Ishikawa (cell line): ENCODE data around the gene JPH4.

ENCODE experiments used
- CEBPB ChIP-seq: IDR thresholded peaks from 2 replicates; pipeline ENCODE4 v1.6.1; 2012
- CREB1 ChIP-seq: IDR thresholded peaks from 2 replicates; pipeline ENCODE4 v1.6.1; 2012; ENCODE audit warnings: low read depth
- EGR1 ChIP-seq: IDR thresholded peaks from 2 replicates; pipeline ENCODE4 v1.6.1; 2012
- EP300 ChIP-seq: IDR thresholded peaks from 2 replicates; pipeline ENCODE4 v1.6.1; 2012; ENCODE audit warnings: borderline replicate concordance
- FOXM1 ChIP-seq: IDR thresholded peaks from 2 replicates; pipeline ENCODE4 v1.6.1; 2012; ENCODE audit warnings: low read depth, borderline replicate concordance
- NFIC ChIP-seq: IDR thresholded peaks from 2 replicates; pipeline ENCODE4 v1.6.1; 2012
- RAD21 ChIP-seq: IDR thresholded peaks from 2 replicates; pipeline ENCODE4 v1.6.1; 2012; ENCODE audit warnings: low read depth
- TAF1 ChIP-seq: IDR thresholded peaks from 2 replicates; pipeline ENCODE4 v1.6.1; 2012; ENCODE audit warnings: low read depth, mild to moderate bottlenecking
- TCF12 ChIP-seq: IDR thresholded peaks from 2 replicates; pipeline ENCODE4 v1.6.1; 2012; ENCODE audit warnings: low read depth
- TEAD4 ChIP-seq: IDR thresholded peaks from 2 replicates; pipeline ENCODE4 v1.6.1; 2012
- USF1 ChIP-seq: IDR thresholded peaks from 2 replicates; pipeline ENCODE4 v1.6.1; 2012
- YY1 ChIP-seq: IDR thresholded peaks from 2 replicates; pipeline ENCODE4 v1.6.1; 2012; ENCODE audit warnings: low read depth
- ZBTB7A ChIP-seq: IDR thresholded peaks from 2 replicates; pipeline ENCODE4 v1.6.1; 2012; ENCODE audit warnings: low read depth
- TF ChIP-seq, protein P1 (sequence below): IDR thresholded peaks from 2 replicates; pipeline ENCODE4 v1.6.1; 2012
- TF ChIP-seq, protein P2 (sequence below): IDR thresholded peaks from 2 replicates; pipeline ENCODE4 v1.6.1; 2012; ENCODE audit warnings: low read depth, mild to moderate bottlenecking

JPH4 gene

GRCh38 chr14:23622990-23623389 is 44.4 kb upstream of the JPH4 start:
- TF ChIP-seq FOXM1: no peak
- TF ChIP-seq TEAD4: no peak
- no peak for TF ChIP-seq USF1
- TF ChIP-seq EP300: no peak

DNA sequence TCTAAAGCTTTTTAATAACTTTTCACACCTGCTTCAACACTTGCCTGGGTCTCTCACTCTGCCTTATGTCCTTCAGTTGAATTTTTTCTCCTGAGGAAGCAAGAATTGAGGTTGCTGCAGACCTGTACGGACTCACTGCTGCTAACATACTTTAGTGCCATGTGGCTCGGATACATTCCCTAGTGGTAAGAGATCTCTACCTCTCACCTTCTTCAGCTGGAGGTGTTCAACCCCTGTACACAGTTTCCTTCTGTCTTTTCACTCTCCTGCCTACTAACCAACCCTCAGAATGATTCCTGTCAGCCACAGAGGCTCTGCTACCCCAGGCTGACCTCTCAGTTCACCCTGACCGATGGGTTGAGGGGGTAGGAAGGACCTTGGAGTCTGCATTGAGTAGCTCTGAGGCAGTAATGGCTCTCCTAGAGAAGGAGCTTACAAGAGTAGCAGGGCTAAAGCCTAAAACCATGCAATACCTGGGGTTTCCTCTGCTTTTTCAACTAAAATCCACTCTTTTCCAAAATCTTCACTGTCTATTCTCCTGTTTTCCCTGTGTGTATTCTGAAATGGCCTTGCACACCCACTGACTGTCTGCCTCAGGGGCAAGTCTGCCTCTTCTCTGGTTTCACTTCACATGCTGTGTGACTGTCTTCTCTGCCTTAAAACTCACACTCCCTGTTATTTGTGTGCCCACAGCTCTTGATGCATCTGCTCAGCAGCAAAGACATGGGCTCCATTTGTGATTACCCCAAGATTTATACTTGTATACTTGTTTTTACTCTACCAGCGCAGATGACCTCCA is 43.5 kb upstream of the JPH4 start:
- TF ChIP-seq, protein P1, sequence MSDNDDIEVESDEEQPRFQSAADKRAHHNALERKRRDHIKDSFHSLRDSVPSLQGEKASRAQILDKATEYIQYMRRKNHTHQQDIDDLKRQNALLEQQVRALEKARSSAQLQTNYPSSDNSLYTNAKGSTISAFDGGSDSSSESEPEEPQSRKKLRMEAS: no peak
- TF ChIP-seq RAD21: no peak

GRCh38 chr14:23621204-23621931 is 42.8 kb upstream of the JPH4 start:
- TF ChIP-seq USF1 (no peak), CREB1 (no peak), TCF12 (no peak), EGR1 (no peak), RAD21 (no peak), TAF1 (no peak), ZBTB7A (no peak), EP300 (no peak), YY1 (no peak), NFIC (no peak), FOXM1 (no peak), TEAD4 (no peak), CEBPB (no peak)
- TF ChIP-seq, protein P2, sequence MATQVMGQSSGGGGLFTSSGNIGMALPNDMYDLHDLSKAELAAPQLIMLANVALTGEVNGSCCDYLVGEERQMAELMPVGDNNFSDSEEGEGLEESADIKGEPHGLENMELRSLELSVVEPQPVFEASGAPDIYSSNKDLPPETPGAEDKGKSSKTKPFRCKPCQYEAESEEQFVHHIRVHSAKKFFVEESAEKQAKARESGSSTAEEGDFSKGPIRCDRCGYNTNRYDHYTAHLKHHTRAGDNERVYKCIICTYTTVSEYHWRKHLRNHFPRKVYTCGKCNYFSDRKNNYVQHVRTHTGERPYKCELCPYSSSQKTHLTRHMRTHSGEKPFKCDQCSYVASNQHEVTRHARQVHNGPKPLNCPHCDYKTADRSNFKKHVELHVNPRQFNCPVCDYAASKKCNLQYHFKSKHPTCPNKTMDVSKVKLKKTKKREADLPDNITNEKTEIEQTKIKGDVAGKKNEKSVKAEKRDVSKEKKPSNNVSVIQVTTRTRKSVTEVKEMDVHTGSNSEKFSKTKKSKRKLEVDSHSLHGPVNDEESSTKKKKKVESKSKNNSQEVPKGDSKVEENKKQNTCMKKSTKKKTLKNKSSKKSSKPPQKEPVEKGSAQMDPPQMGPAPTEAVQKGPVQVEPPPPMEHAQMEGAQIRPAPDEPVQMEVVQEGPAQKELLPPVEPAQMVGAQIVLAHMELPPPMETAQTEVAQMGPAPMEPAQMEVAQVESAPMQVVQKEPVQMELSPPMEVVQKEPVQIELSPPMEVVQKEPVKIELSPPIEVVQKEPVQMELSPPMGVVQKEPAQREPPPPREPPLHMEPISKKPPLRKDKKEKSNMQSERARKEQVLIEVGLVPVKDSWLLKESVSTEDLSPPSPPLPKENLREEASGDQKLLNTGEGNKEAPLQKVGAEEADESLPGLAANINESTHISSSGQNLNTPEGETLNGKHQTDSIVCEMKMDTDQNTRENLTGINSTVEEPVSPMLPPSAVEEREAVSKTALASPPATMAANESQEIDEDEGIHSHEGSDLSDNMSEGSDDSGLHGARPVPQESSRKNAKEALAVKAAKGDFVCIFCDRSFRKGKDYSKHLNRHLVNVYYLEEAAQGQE: no peak
- TF ChIP-seq, protein P1: no peak

- no peak for TF ChIP-seq YY1
- TF ChIP-seq TEAD4: no peak
- TF ChIP-seq TCF12: no peak
- no peak for TF ChIP-seq EP300
- no peak for TF ChIP-seq RAD21
- no peak for TF ChIP-seq TAF1
- TF ChIP-seq FOXM1: no peak
- no peak for TF ChIP-seq ZBTB7A
- TF ChIP-seq, protein P1: no peak
- no peak for TF ChIP-seq USF1
- TF ChIP-seq CEBPB: no peak
- TF ChIP-seq, protein P2: no peak
- no peak for TF ChIP-seq NFIC
- TF ChIP-seq CREB1: no peak
- no peak for TF ChIP-seq EGR1
Measured at GRCh38 chr14:23620177-23620702, 41.6 kb upstream of the JPH4 start.

- TF ChIP-seq USF1: no peak
- no peak for TF ChIP-seq CEBPB
- TF ChIP-seq, protein P1: no peak
- no peak for TF ChIP-seq NFIC
- no peak for TF ChIP-seq RAD21
- TF ChIP-seq TCF12: no peak
- TF ChIP-seq TEAD4: no peak
- TF ChIP-seq ZBTB7A: no peak
- TF ChIP-seq, protein P2: no peak
- TF ChIP-seq CREB1: no peak
- no peak for TF ChIP-seq EP300
- TF ChIP-seq EGR1: no peak
- TF ChIP-seq FOXM1: no peak
- TF ChIP-seq TAF1: no peak
- no peak for TF ChIP-seq YY1
Measured at GRCh38 chr14:23618415-23618988, 39.9 kb upstream of the JPH4 start.
